HEK293 (cell line): ENCODE results near the gene NUFIP1.

Experiments used
- CTCF ChIA-PET: fragments of 350-600 bp; formaldehyde crosslinking; extraction: SDS; loops from one replicate; lab custom pipeline; 2021; ENCODE audit warnings: antibody characterized with exemption; lab: Yijun Ruan, JAX
- POLR2A ChIA-PET: fragments of 300-600 bp; formaldehyde crosslinking; extraction: SDS; loops from one replicate; lab custom pipeline; 2020; ENCODE audit warnings: antibody characterized with exemption, inconsistent platforms; lab: Yijun Ruan, JAX
- H3K27ac ChIP-seq: fragments of 200-500 bp; sonication (Bioruptor generic); 2 replicates; pipeline ENCODE4 v1.5.1; 2014; ENCODE audit warnings: low read depth, low read length, control low read depth, inconsistent platforms; ENCODE audit errors: extremely low read depth
- H3K36me3 ChIP-seq, 2 experiments: fragments of 200-500 bp in 1 of 2; sonication (Bioruptor generic) in 1 of 2; 1 replicate in 1 of 2; 2 replicates in 1 of 2; pipeline ENCODE4 v1.5.1; 2014 to 2017; ENCODE audit warnings: inconsistent platforms in 2 of 2, low read length in 2 of 2; ENCODE audit not compliant: control insufficient read depth in 2 of 2, insufficient read depth in 1 of 2
- H3K4me1 ChIP-seq: fragments of 200-500 bp; sonication (Bioruptor generic); 2 replicates; pipeline ENCODE4 v1.5.1; 2014; ENCODE audit warnings: mild to moderate bottlenecking, low read length, inconsistent platforms; ENCODE audit not compliant: control insufficient read depth, insufficient read depth
- H3K4me3 ChIP-seq: 2 replicates; pipeline ENCODE4 v1.5.1; 2011; ENCODE audit warnings: low read depth, mild to moderate bottlenecking, control low read depth, low read length, moderate library complexity
- H3K9me3 ChIP-seq: fragments of 200-500 bp; sonication (Bioruptor generic); 2 replicates; pipeline ENCODE4 v1.5.1; 2014; ENCODE audit warnings: low read depth, low read length, inconsistent platforms; ENCODE audit not compliant: control insufficient read depth, insufficient read depth
- CTCF ChIP-seq: fragments of 450-650 bp; formaldehyde crosslinking; IDR thresholded peaks from 2 replicates; pipeline ENCODE4 v1.5.1; 2016; ENCODE audit warnings: missing biosample characterization, missing genetic modification characterization
- FEZF1 ChIP-seq: fragments of 450-650 bp; formaldehyde crosslinking; IDR thresholded peaks from 2 replicates; pipeline ENCODE4 v1.5.1; 2016; ENCODE audit warnings: missing biosample characterization, missing genetic modification characterization
- KLF8 ChIP-seq: fragments of 450-650 bp; formaldehyde crosslinking; IDR thresholded peaks from 2 replicates; pipeline ENCODE4 v1.5.1; 2016; ENCODE audit warnings: missing biosample characterization, missing genetic modification characterization
- RBAK ChIP-seq: fragments of 450-650 bp; formaldehyde crosslinking; IDR thresholded peaks from 2 replicates; pipeline ENCODE4 v1.5.1; 2016; ENCODE audit warnings: missing biosample characterization, missing genetic modification characterization
- REPIN1 ChIP-seq: fragments of 450-650 bp; formaldehyde crosslinking; IDR thresholded peaks from 2 replicates; pipeline ENCODE4 v1.5.1; 2017; ENCODE audit warnings: missing biosample characterization, missing genetic modification characterization, low read depth
- SALL2 ChIP-seq: fragments of 450-650 bp; formaldehyde crosslinking; IDR thresholded peaks from 2 replicates; pipeline ENCODE4 v1.5.0; 2017; ENCODE audit warnings: missing biosample characterization, mild to moderate bottlenecking, missing genetic modification characterization, borderline replicate concordance
- ZNF10 ChIP-seq: fragments of 450-650 bp; formaldehyde crosslinking; IDR thresholded peaks from 2 replicates; pipeline ENCODE4 v1.5.1; 2017; ENCODE audit warnings: missing biosample characterization, missing genetic modification characterization
- ZNF121 ChIP-seq: fragments of 450-650 bp; formaldehyde crosslinking; IDR thresholded peaks from 2 replicates; pipeline ENCODE4 v1.5.1; 2016; ENCODE audit warnings: missing biosample characterization, missing genetic modification characterization
- ZNF157 ChIP-seq: fragments of 450-650 bp; formaldehyde crosslinking; IDR thresholded peaks from 2 replicates; pipeline ENCODE4 v1.5.1; 2016; ENCODE audit warnings: missing biosample characterization, missing genetic modification characterization
- ZNF16 ChIP-seq: fragments of 450-650 bp; formaldehyde crosslinking; IDR thresholded peaks from 2 replicates; pipeline ENCODE4 v1.5.1; 2016; ENCODE audit warnings: low read depth, missing biosample characterization, missing genetic modification characterization
- ZNF18 ChIP-seq: fragments of 450-650 bp; formaldehyde crosslinking; IDR thresholded peaks from 2 replicates; pipeline ENCODE4 v1.5.1; 2016; ENCODE audit warnings: missing biosample characterization, missing genetic modification characterization
- ZNF19 ChIP-seq: fragments of 450-650 bp; formaldehyde crosslinking; IDR thresholded peaks from 2 replicates; pipeline ENCODE4; 2016; ENCODE audit warnings: missing biosample characterization, missing genetic modification characterization, low read depth
- ZNF248 ChIP-seq: fragments of 450-650 bp; formaldehyde crosslinking; IDR thresholded peaks from 2 replicates; pipeline ENCODE4 v1.5.1; 2017; ENCODE audit warnings: missing biosample characterization, missing genetic modification characterization
- ZNF274 ChIP-seq, 2 experiments: fragments of 200-500 bp in 1 of 2; fragments of 450-650 bp in 1 of 2; sonication (Bioruptor generic) in 1 of 2; formaldehyde crosslinking in 1 of 2; IDR thresholded peaks; 2 replicates each; pipeline versions ENCODE4 v1.5.1 to v1.6.1; 2014 to 2016; ENCODE audit warnings: borderline replicate concordance in 1 of 2, inconsistent platforms in 1 of 2, low read length in 1 of 2, missing biosample characterization in 1 of 2, missing genetic modification characterization in 1 of 2
- ZNF280D ChIP-seq: fragments of 450-650 bp; formaldehyde crosslinking; IDR thresholded peaks from 2 replicates; pipeline ENCODE4 v1.5.1; 2016; ENCODE audit warnings: missing biosample characterization, missing genetic modification characterization
- ZNF416 ChIP-seq: fragments of 450-650 bp; formaldehyde crosslinking; IDR thresholded peaks from 2 replicates; pipeline ENCODE4 v1.5.1; 2016; ENCODE audit warnings: missing biosample characterization, missing genetic modification characterization
- ZNF423 ChIP-seq: fragments of 450-650 bp; formaldehyde crosslinking; IDR thresholded peaks from 2 replicates; pipeline ENCODE4 v1.5.1; 2016; ENCODE audit warnings: missing biosample characterization, missing genetic modification characterization
- ZNF48 ChIP-seq: fragments of 450-650 bp; formaldehyde crosslinking; IDR thresholded peaks from 2 replicates; pipeline ENCODE4 v1.5.1; 2016; ENCODE audit warnings: missing biosample characterization, missing genetic modification characterization
- ZNF548 ChIP-seq: fragments of 450-650 bp; formaldehyde crosslinking; IDR thresholded peaks from 2 replicates; pipeline ENCODE4 v1.5.1; 2016; ENCODE audit warnings: missing biosample characterization, missing genetic modification characterization
- ZNF549 ChIP-seq: fragments of 450-650 bp; IDR thresholded peaks from 2 replicates; pipeline ENCODE4 v1.5.1; 2018; ENCODE audit warnings: missing biosample characterization, missing genetic modification characterization, mild to moderate bottlenecking, inconsistent platforms, moderate library complexity

NUFIP1 gene

GRCh38 chr13:44929692-44930091, 59.6 kb downstream of the NUFIP1 start:
- CTCF ChIA-PET = no interaction called here
- Histone ChIP-seq H3K27ac (no peak overlapping the region), H3K4me1 (no peaks in the 10 kb centered on the region), H3K36me3 (no peaks in the 10 kb centered on the region), H3K9me3 (no peaks in the 10 kb centered on the region), H3K4me3 (no peak overlapping the region)
- POLR2A ChIA-PET = no interaction called here
- no peak for TF ChIP-seq ZNF19 (tag by site-specific recombination)
- no peak for TF ChIP-seq ZNF280D
- TF ChIP-seq ZNF10 (tag by site-specific recombination) = no peak
- TF ChIP-seq ZNF48 = no peak
- TF ChIP-seq ZNF274 (IDR thresholded peaks at IDR 0.05; ENCODE audit: low read length) = no peak
- no peak for TF ChIP-seq ZNF274 (tag by site-specific recombination; IDR thresholded peaks at IDR 0.05; ENCODE audit: borderline replicate concordance)

- ChIA-PET POLR2A (no interaction called here), CTCF (no interaction called here)
- Histone ChIP-seq H3K9me3 (no peaks in the 10 kb centered on the region), H3K27ac (no peak overlapping the region), H3K36me3 (no peaks in the 10 kb centered on the region), H3K4me1 (no peaks in the 10 kb centered on the region), H3K4me3 (no peak overlapping the region)
- TF ChIP-seq REPIN1 (tag by site-specific recombination) = no peak
- no peak for TF ChIP-seq ZNF423 (tag by site-specific recombination)
- TF ChIP-seq RBAK (tag by site-specific recombination) = no peak
- TF ChIP-seq ZNF416 (tag by site-specific recombination) = no peak
- TF ChIP-seq ZNF16 (tag by site-specific recombination) = no peak
- TF ChIP-seq ZNF549 = no peak
- no peak for TF ChIP-seq FEZF1 (tag by site-specific recombination)
- no peak for TF ChIP-seq ZNF157
- no peak for TF ChIP-seq ZNF121
- TF ChIP-seq SALL2 = no peak
- no peak for TF ChIP-seq ZNF18
- no peak for TF ChIP-seq ZNF248 (tag by site-specific recombination)
- no peak for TF ChIP-seq KLF8 (tag by site-specific recombination)
- TF ChIP-seq ZNF548 (tag by site-specific recombination) = no peak
- no peak for TF ChIP-seq CTCF (tag by site-specific recombination)
Observed at GRCh38 chr13:44927968-44928367, 61.3 kb downstream of the NUFIP1 start.
